ENCODE measurements around the gene DCAF4. TPM values are rescaled to one million over a fixed set of nuclear protein-coding genes. Genes with fewer than 3 reads are reported as not detected.

The DCAF4 gene
- total RNA-seq, 1 donor: 21.0 TPM

- peaks cover 31% of the 10 kb centered on the region for H3K79me2 ChIP-seq (ENCODE audit: insufficient read depth, low read length)
- no peaks in the 10 kb centered on the region for H3K9me3 ChIP-seq (ENCODE audit: low read depth, low read length)
These were observed 38.8 kb upstream of the DCAF4 start for GRCh38 chr14:72887514-72887913.

DNA sequence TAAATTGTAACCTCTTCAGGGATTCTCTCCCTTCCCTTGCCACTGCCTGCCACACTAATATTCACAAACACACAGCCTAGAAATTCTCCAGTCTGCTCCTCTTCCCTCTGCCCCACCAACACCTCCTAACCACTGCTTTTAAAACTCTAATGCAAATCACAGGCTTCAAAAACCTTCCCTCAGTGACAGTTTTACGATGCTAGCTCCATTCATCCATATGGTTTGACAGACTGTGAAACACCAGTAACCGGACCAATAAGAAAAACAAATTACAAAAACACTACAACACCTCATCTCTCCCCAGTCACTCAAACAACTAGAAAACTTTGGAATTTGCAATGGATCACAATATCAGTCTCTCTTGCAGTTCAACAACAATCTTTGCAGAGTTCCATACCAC, 38.1 kb upstream of the DCAF4 start:
- Histone ChIP-seq H3K36me3 (ENCODE audit: insufficient read depth, low read length) (no peaks in the 10 kb centered on the region), H3K9me3 (ENCODE audit: low read depth, low read length) (no peaks in the 10 kb centered on the region), H3K79me2 (ENCODE audit: insufficient read depth, low read length) (peaks cover 32% of the 10 kb centered on the region), H3K4me1 (ENCODE audit: insufficient read depth, low read length) (peaks cover 14% of the 10 kb centered on the region), H3K27me3 (ENCODE audit: insufficient read depth, low read length) (peaks cover 13% of the 10 kb centered on the region), H3K4me3 (ENCODE audit: insufficient read depth, low read length) (no peak overlapping the region), H3K27ac (ENCODE audit: low read depth, low read length) (no peak overlapping the region), H3K4me2 (ENCODE audit: insufficient read depth, low read length) (no peak overlapping the region), H2AFZ (ENCODE audit: low read length) (no peak overlapping the region), H4K20me1 (ENCODE audit: insufficient read depth, low read length) (no peaks in the 10 kb centered on the region)
- no peak for DNase-seq (ENCODE audit: insufficient read length, low spot score, missing footprints)
- TF ChIP-seq, protein P1, sequence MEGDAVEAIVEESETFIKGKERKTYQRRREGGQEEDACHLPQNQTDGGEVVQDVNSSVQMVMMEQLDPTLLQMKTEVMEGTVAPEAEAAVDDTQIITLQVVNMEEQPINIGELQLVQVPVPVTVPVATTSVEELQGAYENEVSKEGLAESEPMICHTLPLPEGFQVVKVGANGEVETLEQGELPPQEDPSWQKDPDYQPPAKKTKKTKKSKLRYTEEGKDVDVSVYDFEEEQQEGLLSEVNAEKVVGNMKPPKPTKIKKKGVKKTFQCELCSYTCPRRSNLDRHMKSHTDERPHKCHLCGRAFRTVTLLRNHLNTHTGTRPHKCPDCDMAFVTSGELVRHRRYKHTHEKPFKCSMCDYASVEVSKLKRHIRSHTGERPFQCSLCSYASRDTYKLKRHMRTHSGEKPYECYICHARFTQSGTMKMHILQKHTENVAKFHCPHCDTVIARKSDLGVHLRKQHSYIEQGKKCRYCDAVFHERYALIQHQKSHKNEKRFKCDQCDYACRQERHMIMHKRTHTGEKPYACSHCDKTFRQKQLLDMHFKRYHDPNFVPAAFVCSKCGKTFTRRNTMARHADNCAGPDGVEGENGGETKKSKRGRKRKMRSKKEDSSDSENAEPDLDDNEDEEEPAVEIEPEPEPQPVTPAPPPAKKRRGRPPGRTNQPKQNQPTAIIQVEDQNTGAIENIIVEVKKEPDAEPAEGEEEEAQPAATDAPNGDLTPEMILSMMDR (IDR thresholded peaks at IDR 0.05; ENCODE audit: extremely low read depth, low read depth, low read length): no peak

More at GRCh38 chr14:72887514-72887913, 38.8 kb upstream of the DCAF4 start:
- Histone ChIP-seq H3K27me3 (ENCODE audit: insufficient read depth, low read length) (peaks cover 13% of the 10 kb centered on the region), H4K20me1 (ENCODE audit: insufficient read depth, low read length) (no peaks in the 10 kb centered on the region), H3K4me1 (ENCODE audit: insufficient read depth, low read length) (peaks cover 12% of the 10 kb centered on the region), H2AFZ (ENCODE audit: low read length) (no peak overlapping the region), H3K36me3 (ENCODE audit: insufficient read depth, low read length) (no peaks in the 10 kb centered on the region), H3K4me2 (ENCODE audit: insufficient read depth, low read length) (no peak overlapping the region), H3K4me3 (ENCODE audit: insufficient read depth, low read length) (no peak overlapping the region), H3K27ac (ENCODE audit: low read depth, low read length) (no peak overlapping the region)
- DNase-seq (ENCODE audit: insufficient read length, low spot score, missing footprints): no peak
- TF ChIP-seq, protein P1 (IDR thresholded peaks at IDR 0.05; ENCODE audit: extremely low read depth, low read depth, low read length): no peak

DNA sequence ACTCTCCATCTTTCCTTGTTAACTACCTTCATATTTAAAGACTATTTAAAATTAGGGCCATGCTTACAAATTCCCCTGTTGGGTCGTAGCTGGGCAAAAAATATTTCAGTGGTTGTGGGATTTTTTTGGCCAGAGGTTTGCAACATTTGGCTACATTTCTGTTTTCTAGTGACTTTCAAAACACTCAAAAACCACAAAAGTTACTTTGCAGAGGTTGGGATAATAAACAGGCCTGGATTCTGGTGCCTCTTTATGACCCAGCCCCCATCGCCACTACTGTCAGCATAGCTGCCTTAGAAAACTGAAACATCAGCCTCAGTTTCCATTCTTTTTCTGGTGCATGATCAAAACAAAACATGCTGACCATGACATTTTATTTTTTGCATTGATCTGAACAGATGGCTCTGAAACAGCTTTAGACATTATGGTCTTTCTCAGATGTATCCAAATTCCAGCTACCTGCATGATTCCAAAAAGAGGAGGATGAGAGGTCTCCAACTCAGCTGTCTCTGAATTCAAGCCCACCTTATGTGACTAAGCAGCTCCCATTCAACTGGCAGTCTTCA, 37.5 kb upstream of the DCAF4 start:
- Histone ChIP-seq H3K36me3 (ENCODE audit: insufficient read depth, low read length) (no peaks in the 10 kb centered on the region), H3K79me2 (ENCODE audit: insufficient read depth, low read length) (peaks cover 32% of the 10 kb centered on the region), H3K27ac (ENCODE audit: low read depth, low read length) (no peak overlapping the region), H3K9me3 (ENCODE audit: low read depth, low read length) (no peaks in the 10 kb centered on the region), H2AFZ (ENCODE audit: low read length) (no peak overlapping the region), H3K27me3 (ENCODE audit: insufficient read depth, low read length) (peaks cover 13% of the 10 kb centered on the region), H3K4me2 (ENCODE audit: insufficient read depth, low read length) (no peak overlapping the region), H4K20me1 (ENCODE audit: insufficient read depth, low read length) (no peaks in the 10 kb centered on the region), H3K4me1 (ENCODE audit: insufficient read depth, low read length) (peaks cover 14% of the 10 kb centered on the region), H3K4me3 (ENCODE audit: insufficient read depth, low read length) (no peak overlapping the region)
- TF ChIP-seq, protein P1 (IDR thresholded peaks at IDR 0.05; ENCODE audit: extremely low read depth, low read depth, low read length): no peak
- no peak for DNase-seq (ENCODE audit: insufficient read length, low spot score, missing footprints)

GRCh38 chr14:72889366-72889765, 36.9 kb upstream of the DCAF4 start:
- H3K36me3 ChIP-seq (ENCODE audit: insufficient read depth, low read length): no peaks in the 10 kb centered on the region
- no peaks in the 10 kb centered on the region for H4K20me1 ChIP-seq (ENCODE audit: insufficient read depth, low read length)
- no peak for DNase-seq (ENCODE audit: insufficient read length, low spot score, missing footprints)
- H2AFZ ChIP-seq (ENCODE audit: low read length): no peak overlapping the region
- peaks cover 10% of the 10 kb centered on the region for H3K4me1 ChIP-seq (ENCODE audit: insufficient read depth, low read length)
- TF ChIP-seq, protein P1 (IDR thresholded peaks at IDR 0.05; ENCODE audit: extremely low read depth, low read depth, low read length): no peak
- H3K27ac ChIP-seq (ENCODE audit: low read depth, low read length): no peak overlapping the region
- H3K4me3 ChIP-seq (ENCODE audit: insufficient read depth, low read length): no peak overlapping the region
- H3K79me2 ChIP-seq (ENCODE audit: insufficient read depth, low read length): peaks cover 32% of the 10 kb centered on the region
- no peaks in the 10 kb centered on the region for H3K9me3 ChIP-seq (ENCODE audit: low read depth, low read length)
- H3K27me3 ChIP-seq (ENCODE audit: insufficient read depth, low read length): peaks cover 13% of the 10 kb centered on the region
- H3K4me2 ChIP-seq (ENCODE audit: insufficient read depth, low read length): no peak overlapping the region

Measured in osteoblast (primary cell).